Measurements from ENCODE around the gene FRMD5.

Gene FRMD5

DNA sequence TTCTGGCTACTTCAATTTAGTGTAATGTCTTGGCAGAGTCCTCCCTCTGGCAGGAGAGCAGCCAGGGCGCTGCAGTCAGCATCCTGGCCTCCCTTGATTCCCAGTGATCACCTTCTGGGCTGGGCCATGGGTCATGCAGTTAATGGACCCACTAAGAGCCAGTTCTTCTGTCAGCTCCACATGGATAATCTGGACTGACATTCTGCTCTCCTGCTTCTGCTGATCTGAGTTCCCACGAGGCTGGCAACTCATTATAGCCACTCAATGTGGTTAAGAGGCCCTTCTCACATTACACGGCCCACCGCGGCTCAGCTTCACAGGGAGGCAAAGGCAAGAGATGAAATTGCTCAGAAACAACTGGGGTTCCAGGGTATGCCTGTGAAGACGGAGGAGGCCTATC, 274.3 kb downstream of the FRMD5 start:
- TF ChIP-seq, protein P1, sequence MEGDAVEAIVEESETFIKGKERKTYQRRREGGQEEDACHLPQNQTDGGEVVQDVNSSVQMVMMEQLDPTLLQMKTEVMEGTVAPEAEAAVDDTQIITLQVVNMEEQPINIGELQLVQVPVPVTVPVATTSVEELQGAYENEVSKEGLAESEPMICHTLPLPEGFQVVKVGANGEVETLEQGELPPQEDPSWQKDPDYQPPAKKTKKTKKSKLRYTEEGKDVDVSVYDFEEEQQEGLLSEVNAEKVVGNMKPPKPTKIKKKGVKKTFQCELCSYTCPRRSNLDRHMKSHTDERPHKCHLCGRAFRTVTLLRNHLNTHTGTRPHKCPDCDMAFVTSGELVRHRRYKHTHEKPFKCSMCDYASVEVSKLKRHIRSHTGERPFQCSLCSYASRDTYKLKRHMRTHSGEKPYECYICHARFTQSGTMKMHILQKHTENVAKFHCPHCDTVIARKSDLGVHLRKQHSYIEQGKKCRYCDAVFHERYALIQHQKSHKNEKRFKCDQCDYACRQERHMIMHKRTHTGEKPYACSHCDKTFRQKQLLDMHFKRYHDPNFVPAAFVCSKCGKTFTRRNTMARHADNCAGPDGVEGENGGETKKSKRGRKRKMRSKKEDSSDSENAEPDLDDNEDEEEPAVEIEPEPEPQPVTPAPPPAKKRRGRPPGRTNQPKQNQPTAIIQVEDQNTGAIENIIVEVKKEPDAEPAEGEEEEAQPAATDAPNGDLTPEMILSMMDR (IDR thresholded peaks at IDR 0.05; ENCODE audit: borderline replicate concordance, control extremely low read depth, extremely low read depth, insufficient read depth, missing control alignments): no peak
- DNase-seq (ENCODE audit: low spot score): no peak

DNA sequence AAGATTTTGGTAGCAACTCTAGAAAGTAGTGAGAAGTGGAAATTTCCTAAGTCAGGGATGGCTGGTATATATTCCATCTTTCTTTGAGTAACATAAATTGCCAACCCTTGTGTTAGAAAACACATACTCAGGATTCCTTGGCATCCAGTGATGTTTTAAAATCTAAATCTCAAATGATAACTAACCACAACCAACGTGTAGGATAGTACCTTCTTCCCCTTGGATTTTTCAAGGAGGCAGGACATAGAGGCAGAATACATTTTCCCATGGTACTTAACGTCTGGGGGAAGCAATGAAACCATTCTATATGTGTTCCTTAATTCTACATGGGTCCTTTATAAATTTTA, 274.8 kb downstream of the FRMD5 start:
- in situ Hi-C loops (cut with MboI; ENCODE audit: low sequenced_read_pairs, unreplicated experiment): loop anchor here (25.0 kb wide), 2 partner anchors 292 to 392 kb away; no protein-coding TSS in a partner anchor
- TF ChIP-seq, protein P1 (IDR thresholded peaks at IDR 0.05; ENCODE audit: borderline replicate concordance, control extremely low read depth, extremely low read depth, insufficient read depth, missing control alignments): no peak
- DNase-seq (ENCODE audit: low spot score): no peak

More for the DNA sequence above, 274.3 kb downstream of the FRMD5 start:
- in situ Hi-C loops (cut with MboI; ENCODE audit: low sequenced_read_pairs, unreplicated experiment): loop anchor here (25.0 kb wide), 2 partner anchors 291 to 391 kb away; no protein-coding TSS in a partner anchor

DNA sequence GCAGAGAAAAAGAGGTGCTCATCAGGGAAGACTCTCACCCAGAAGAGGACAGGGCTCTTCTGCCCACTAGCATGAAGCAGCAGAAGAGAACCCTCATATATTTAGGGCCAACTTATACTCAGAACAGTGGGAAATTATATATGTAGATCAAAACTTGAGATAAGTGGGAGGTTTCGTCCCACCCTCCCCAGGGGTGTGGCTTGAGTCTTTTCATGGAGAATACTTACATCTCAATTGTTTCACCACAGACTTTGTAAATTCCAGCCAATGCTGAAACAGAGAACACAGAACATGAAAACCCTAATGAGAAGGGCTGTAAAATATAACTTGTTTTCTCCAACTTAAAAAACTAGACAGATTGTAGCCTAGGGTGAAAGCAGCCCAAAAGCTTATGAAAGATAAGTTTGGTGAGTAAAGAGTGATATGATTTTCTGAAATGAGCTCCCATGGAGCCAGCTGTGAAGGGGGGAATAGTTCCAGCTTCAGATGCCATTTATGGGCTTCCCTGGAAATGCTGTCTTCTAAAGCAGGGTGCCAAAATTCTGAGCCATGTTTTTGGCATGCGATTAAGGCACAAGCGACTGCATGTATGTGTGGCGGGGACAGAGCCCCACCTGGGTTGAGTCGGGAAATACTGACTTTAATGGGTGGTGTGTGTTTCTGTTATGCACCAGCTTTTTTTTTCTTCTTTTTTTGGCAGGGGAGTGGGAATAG, 275.4 kb downstream of the FRMD5 start:
- no peak for DNase-seq (ENCODE audit: low spot score)
- TF ChIP-seq, protein P1 (IDR thresholded peaks at IDR 0.05; ENCODE audit: borderline replicate concordance, control extremely low read depth, extremely low read depth, insufficient read depth, missing control alignments): no peak
- in situ Hi-C loops (cut with MboI; ENCODE audit: low sequenced_read_pairs, unreplicated experiment): loop anchor here (25.0 kb wide), 2 partner anchors 293 to 393 kb away; no protein-coding TSS in a partner anchor

DNA sequence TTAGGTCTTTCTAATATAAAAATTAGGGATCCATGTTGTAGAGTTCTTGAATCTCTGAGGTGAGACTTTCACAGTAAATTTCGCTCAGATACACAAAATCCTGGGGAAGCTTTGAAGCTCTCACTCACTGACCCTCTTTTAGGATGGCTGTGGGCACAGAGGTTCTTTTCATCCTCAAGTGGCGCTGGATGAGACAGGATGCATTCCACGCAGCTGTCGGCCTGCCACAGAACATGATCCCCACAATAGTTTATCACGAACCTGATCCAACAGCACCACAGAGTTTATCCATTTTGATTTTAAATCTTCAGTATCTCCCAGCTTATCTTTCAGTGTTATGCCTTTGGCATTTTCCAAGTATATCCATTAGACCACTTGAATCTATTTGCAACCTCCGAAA, 276.4 kb downstream of the FRMD5 start:
- TF ChIP-seq, protein P1 (IDR thresholded peaks at IDR 0.05; ENCODE audit: borderline replicate concordance, control extremely low read depth, extremely low read depth, insufficient read depth, missing control alignments): no peak
- no peak for DNase-seq (ENCODE audit: low spot score)
- in situ Hi-C loops (cut with MboI; ENCODE audit: low sequenced_read_pairs, unreplicated experiment): loop anchor here (25.0 kb wide), 2 partner anchors 294 to 394 kb away; no protein-coding TSS in a partner anchor

DNA sequence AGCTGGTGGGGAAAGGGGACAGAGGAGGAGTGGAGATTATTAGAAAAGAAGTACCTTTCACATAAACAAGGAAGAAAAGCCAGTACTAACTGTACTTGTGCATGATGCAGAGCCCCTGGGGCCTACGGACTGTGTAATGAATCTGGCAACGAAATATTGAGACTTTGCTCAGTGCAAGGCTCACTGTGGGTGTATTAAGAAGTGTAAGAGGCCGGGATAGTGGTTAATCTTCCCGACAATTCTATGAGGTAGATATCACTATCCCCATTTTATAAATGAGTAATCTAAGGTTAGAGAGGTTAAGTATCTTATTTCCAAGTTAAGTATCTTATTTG, 278.8 kb downstream of the FRMD5 start:
- DNase-seq (ENCODE audit: low spot score): no peak
- in situ Hi-C loops (cut with MboI; ENCODE audit: low sequenced_read_pairs, unreplicated experiment): loop anchor here (25.0 kb wide), 2 partner anchors 296 to 396 kb away; no protein-coding TSS in a partner anchor
- TF ChIP-seq, protein P1 (IDR thresholded peaks at IDR 0.05; ENCODE audit: borderline replicate concordance, control extremely low read depth, extremely low read depth, insufficient read depth, missing control alignments): no peak

DNA sequence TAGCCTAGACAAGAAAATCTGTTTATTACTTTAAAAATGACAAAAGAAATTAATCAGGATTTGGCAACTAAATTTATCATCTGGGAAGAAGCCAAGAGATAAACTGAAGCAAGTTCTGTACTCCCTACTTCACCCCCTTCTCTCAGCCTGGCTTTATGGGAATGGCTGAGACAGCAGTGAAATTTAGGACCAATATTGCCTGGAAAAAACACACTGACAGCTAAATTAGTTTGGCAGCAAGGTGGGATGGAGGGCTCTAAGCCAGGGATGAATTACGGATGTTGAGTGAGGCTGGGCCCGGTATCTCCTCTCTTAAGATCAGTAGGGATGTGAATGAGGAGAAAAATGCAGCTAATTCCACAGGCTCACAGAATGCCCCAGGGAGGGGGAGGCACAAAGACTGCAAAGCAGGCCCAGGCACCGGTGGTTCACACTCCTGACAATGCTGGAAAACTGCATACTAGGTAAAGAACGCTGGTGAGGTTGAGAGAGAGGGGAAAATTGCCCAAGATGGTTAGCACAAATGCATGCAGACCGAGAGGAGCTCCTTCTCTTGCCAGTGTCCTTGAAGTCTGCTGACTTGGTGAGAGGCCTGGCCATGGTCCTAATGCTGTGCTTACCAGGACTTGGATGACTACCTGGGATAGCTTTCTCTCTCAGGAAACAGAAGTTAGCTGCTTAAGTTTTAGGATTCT, 279.3 kb downstream of the FRMD5 start:
- in situ Hi-C loops (cut with MboI; ENCODE audit: low sequenced_read_pairs, unreplicated experiment): loop anchor here (25.0 kb wide), 2 partner anchors 297 to 397 kb away; no protein-coding TSS in a partner anchor
- no peak for DNase-seq (ENCODE audit: low spot score)
- TF ChIP-seq, protein P1 (IDR thresholded peaks at IDR 0.05; ENCODE audit: borderline replicate concordance, control extremely low read depth, extremely low read depth, insufficient read depth, missing control alignments): no peak

All from GM13976 (cell line).